Small intestine (tissue), 7 donors: ENCODE data around the gene GPR4. TPM values are rescaled to one million over a fixed set of nuclear protein-coding genes. Genes with fewer than 3 reads are reported as not detected.

Experiments used
- DNase-seq, 2 donors: peaks; one replicate each; pipeline versions ENCODE4 v3.0.0 to v3.0.0-alpha.2; 2013
- FAIRE-seq: peaks from 2 replicates; lab custom pipeline; 2012; peaks lifted over from hg19 to GRCh38; lab: Jason Lieb, UNC
- H3K27ac ChIP-seq, 3 donors: one replicate each; pipeline ENCODE4 v1.5.1; 2013; ENCODE audit warnings: low read length in 2 of 3, mild to moderate bottlenecking in 2 of 3, control low read depth in 1 of 3, inconsistent platforms in 1 of 3, low read depth in 1 of 3, moderate library complexity in 1 of 3
- H3K27me3 ChIP-seq, 3 donors: one replicate each; pipeline ENCODE4 v1.6.1; 2013; ENCODE audit warnings: low read length in 3 of 3, inconsistent platforms in 1 of 3; ENCODE audit not compliant: control insufficient read depth in 3 of 3, insufficient read depth in 3 of 3
- H3K36me3 ChIP-seq, 3 donors: one replicate each; pipeline ENCODE4 v1.6.1; 2013; ENCODE audit warnings: low read length in 3 of 3, inconsistent platforms in 1 of 3, low read depth in 1 of 3, mild to moderate bottlenecking in 1 of 3, moderate library complexity in 1 of 3; ENCODE audit not compliant: control insufficient read depth in 3 of 3, insufficient read depth in 2 of 3
- H3K4me1 ChIP-seq, 3 donors: one replicate each; pipeline ENCODE4 v1.6.1; 2013; ENCODE audit warnings: low read length in 2 of 3, inconsistent platforms in 1 of 3, low read depth in 1 of 3, mild to moderate bottlenecking in 1 of 3, moderate library complexity in 1 of 3; ENCODE audit not compliant: control insufficient read depth in 3 of 3, insufficient read depth in 2 of 3
- H3K4me3 ChIP-seq, 3 donors: one replicate each; pipeline ENCODE4 v1.5.1; 2013; ENCODE audit warnings: low read length in 3 of 3, control low read depth in 1 of 3, inconsistent platforms in 1 of 3, low read depth in 1 of 3, mild to moderate bottlenecking in 1 of 3, moderate library complexity in 1 of 3
- H3K9me3 ChIP-seq, 2 donors: one replicate each; pipeline ENCODE4 v1.6.1; 2013; ENCODE audit warnings: low read depth in 1 of 2, low read length in 1 of 2; ENCODE audit not compliant: control insufficient read depth in 2 of 2, insufficient read depth in 1 of 2
- WGBS, 3 donors: extraction: QIAGEN DNeasy Blood & Tissue Kit; methylation state at CpG; one replicate each; pipeline ENCODE4 v1.1.7; 2013; 5-methylcytosine and 5-hydroxymethylcytosine counted together
- polyA plus RNA-seq, 4 donors: library from polyadenylated mRNA; stranded (reverse) in 3 of 4; unstranded in 1 of 4; fragments of 200-250 nt in 3 of 4; fragments of 120-200 nt in 1 of 4; gene quantifications; one replicate each; pipeline versions ENCODE4 v1.2.1 to v1.2.3, GENCODE V29; 2013
- donor health status: healthy with polysubstance abuse.
- donor health status: control.
- donor health status: control.
- donor health status: Bipolar disorder and iron deficiency.
- donor health status: healthy.

The GPR4 gene
- polyA plus RNA-seq, 4 donors = 0.22 to 3.8 (median 0.51) TPM

DNA sequence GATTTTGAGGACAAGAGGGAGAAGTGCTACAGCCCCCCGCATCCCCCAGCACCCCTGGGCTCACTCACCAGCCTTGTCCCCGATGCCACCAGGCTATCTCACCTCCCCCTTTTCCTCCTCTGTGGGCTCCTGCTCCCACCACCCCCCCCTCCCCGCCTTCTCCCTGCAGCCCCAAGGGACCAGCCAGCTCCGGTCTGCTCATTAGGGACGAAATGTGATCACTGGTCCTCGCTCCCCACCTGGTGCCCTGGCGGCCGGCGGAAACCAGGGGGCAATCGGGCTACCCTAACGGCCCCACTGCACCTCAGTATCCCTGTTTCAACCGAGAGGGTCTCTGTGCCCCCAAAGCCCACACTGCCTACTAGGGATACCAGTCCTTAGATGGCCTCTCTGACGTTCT is 2.7 kb downstream of the GPR4 start:
- 11 to 12% (median 11%) methylated on average over 12 to 13 of the region's 13 CpGs for WGBS, 3 donors
- FAIRE-seq = no peak
- no peak overlapping the region for H3K4me3 ChIP-seq
- no peaks in the 10 kb centered on the region for H3K36me3 ChIP-seq
- H3K27ac ChIP-seq = peak overlapping the region in 1 of 3 donors; percentile 29
- H3K27me3 ChIP-seq = peaks cover 4 to 82% (median 35%) of the 10 kb centered on the region in 3 donors
- no peaks in the 10 kb centered on the region for H3K4me1 ChIP-seq
- H3K9me3 ChIP-seq = no peaks in the 10 kb centered on the region
- no peak for DNase-seq

DNA sequence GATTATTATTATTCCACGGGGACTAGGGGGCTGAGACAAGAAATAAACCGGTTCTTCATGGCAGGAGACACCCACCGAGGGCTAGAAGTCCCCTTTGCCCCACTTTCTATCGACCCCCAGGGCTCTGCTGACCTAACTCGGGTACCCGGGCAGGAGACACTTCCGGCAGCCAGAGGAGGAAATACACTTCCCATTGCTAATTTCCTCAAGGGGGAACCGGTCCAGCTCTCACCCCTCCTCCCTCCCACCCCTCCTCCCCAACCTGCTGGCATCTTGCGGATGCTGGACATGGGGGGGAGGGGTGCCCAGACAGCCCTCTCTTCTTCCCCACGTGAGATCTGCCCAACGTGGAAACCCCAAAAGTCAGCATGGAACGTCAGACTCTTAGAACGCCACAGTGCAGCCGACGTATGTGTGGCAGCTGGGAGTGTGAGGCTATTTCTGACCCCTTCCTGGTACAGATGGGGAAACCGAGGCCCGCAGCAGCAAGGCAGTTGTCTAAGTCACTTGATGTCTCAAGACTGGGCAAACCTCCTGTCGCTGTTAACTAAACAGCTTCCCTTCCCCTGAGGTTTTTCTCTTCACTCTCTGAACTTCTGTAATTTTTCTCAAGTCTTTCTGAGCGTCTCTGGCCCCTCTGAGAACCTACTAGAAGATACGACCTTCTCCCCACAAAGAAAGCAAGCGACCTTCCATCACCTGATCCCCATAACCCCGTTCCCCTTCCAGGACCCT is 3.6 kb downstream of the GPR4 start:
- no peaks in the 10 kb centered on the region for H3K9me3 ChIP-seq
- no peaks in the 10 kb centered on the region for H3K36me3 ChIP-seq
- H3K4me1 ChIP-seq = no peaks in the 10 kb centered on the region
- no peak overlapping the region for H3K4me3 ChIP-seq
- DNase-seq (no peak), FAIRE-seq (no peak)
- 3 to 5% (median 4%) methylated on average over 22 of the region's 22 CpGs for WGBS, 3 donors
- peaks cover 4 to 80% (median 34%) of the 10 kb centered on the region in 3 donors for H3K27me3 ChIP-seq
- H3K27ac ChIP-seq = peak overlapping the region in 1 of 3 donors; percentile 26

DNA sequence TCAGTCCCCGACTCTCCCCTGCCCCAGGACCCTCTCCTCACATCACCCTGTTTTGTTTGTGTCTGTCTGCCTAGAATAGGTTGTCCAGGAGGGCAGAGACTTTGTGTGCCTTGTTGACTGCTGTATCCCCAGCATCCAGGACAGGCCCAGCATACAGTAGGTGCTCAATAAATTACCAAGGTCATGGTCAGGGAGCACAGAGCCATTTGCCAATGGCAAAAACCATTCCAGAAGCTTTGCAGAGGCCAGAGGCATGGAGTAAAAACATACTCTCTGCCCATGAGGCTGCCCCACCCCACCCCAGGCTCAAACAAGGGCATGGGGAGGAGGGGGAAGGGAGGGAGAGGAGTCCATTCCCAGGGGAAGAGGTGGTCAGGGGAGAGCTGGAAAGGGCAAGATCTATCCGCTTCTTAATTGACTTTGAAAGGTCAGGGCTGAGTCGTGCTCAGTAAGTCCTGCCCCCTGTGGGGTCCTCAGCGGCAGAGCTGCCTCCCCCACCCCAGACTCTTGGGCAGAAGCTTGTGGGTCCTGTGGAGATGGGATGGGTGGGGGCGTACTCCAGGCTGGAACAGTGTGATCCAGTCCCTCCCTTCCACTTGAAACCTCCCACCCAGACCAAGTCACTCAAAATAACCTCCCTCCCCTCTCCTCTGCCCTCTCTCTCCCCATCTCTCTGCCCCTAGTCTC is 4.4 kb downstream of the GPR4 start:
- peak overlapping the region in 1 of 3 donors; percentile 45 for H3K27ac ChIP-seq
- H3K4me1 ChIP-seq = no peaks in the 10 kb centered on the region
- H3K27me3 ChIP-seq = peaks cover 4 to 75% (median 28%) of the 10 kb centered on the region in 3 donors
- H3K9me3 ChIP-seq = no peaks in the 10 kb centered on the region
- DNase-seq (no peak), FAIRE-seq (no peak)
- H3K4me3 ChIP-seq = no peak overlapping the region
- H3K36me3 ChIP-seq = no peaks in the 10 kb centered on the region
- WGBS, 3 donors = 15 to 23% (median 19%) methylated on average over 4 to 5 of the region's 5 CpGs

GRCh38 chr19:45595814-45596213 is 6.2 kb downstream of the GPR4 start:
- no peaks in the 10 kb centered on the region for H3K9me3 ChIP-seq
- no peaks in the 10 kb centered on the region for H3K36me3 ChIP-seq
- no peak overlapping the region for H3K27ac ChIP-seq
- WGBS, 3 donors = 57 to 64% (median 64%) methylated on average over 6 of the region's 6 CpGs
- no peaks in the 10 kb centered on the region for H3K4me1 ChIP-seq
- H3K4me3 ChIP-seq = no peak overlapping the region
- no peak for FAIRE-seq
- H3K27me3 ChIP-seq = peaks cover under 1 to 76% (median 17%) of the 10 kb centered on the region in 3 donors
- DNase-seq = no peak

GRCh38 chr19:45593520-45593919 is 8.5 kb downstream of the GPR4 start:
- Histone ChIP-seq H3K4me3 (no peak overlapping the region), H3K4me1 (no peaks in the 10 kb centered on the region), H3K9me3 (no peaks in the 10 kb centered on the region), H3K27me3 (peaks cover 0 to 66% (median 7%) of the 10 kb centered on the region in 3 donors), H3K27ac (no peak overlapping the region), H3K36me3 (no peaks in the 10 kb centered on the region)
- DNase-seq = no peak
- FAIRE-seq = no peak
- WGBS, 3 donors = 0 to 13% (median 5%) methylated on average over 1 of the region's 1 CpG

GRCh38 chr19:45592366-45592765 is 9.6 kb downstream of the GPR4 start:
- no peak for DNase-seq
- FAIRE-seq = no peak
- H3K4me1 ChIP-seq = no peaks in the 10 kb centered on the region
- 12 to 38% (median 28%) methylated on average over 4 of the region's 4 CpGs for WGBS, 3 donors
- H3K27ac ChIP-seq = no peak overlapping the region
- no peak overlapping the region for H3K4me3 ChIP-seq
- H3K9me3 ChIP-seq = no peaks in the 10 kb centered on the region
- H3K36me3 ChIP-seq = no peaks in the 10 kb centered on the region
- H3K27me3 ChIP-seq = peaks cover 0 to 54% (median 5%) of the 10 kb centered on the region in 3 donors

DNA sequence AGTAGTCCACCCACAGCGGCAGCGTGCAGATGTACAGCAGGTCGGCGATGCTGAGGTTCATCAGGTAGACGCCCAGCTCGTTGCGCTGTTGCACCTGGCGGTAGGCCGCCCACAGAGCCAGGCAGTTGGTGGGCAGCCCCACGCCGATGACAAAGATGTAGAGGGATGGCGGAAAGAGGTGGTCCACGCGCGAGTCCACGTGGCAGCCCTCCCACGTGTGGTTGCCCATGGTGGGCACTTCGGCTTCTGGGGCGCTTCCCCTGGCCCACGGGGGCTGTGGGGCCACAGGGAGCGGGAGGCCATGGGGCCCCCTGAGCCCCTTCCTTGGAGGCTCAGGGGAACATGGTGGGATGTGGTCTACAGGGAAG is 10.4 kb downstream of the GPR4 start:
- DNase-seq (no peak), FAIRE-seq (no peak)
- Histone ChIP-seq H3K27me3 (peaks cover 0 to 47% (median 0%) of the 10 kb centered on the region in 3 donors), H3K4me1 (no peaks in the 10 kb centered on the region), H3K9me3 (no peaks in the 10 kb centered on the region), H3K27ac (no peak overlapping the region), H3K4me3 (no peak overlapping the region), H3K36me3 (no peaks in the 10 kb centered on the region)
- 93 to 94% (median 94%) methylated on average over 21 of the region's 21 CpGs for WGBS, 3 donors

DNA sequence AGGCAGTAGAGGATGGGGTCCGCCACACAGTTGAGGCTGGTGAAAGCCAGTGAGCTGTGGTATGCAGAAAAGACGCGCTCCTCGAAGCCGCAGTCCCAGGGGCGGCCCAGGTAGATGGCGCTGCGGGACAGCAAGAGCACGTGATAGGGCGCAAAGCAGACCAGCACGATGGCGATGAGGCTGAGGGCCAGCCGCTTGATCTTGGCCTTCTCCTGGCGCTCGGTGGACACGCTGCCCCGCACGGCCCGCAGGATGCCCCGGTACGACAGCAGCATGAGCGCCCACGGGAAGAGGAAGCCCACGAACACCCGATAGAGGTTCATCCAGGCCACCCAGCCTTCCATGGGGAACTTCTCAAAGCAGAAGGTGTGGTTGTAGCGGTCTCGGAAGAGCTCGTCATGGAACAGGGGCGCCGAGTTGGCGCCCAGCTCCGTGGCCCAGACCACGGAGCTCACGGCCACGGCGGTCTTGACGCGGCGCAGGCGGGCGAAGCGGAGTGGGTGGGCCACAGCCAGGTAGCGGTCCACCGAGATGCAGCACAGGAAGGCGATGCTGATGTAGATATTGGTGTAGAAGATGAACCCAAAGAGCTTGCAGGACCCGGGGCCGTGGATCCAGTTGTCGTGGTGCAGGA is 10.9 kb downstream of the GPR4 start:
- H3K27me3 ChIP-seq = peaks cover 0 to 43% (median 0%) of the 10 kb centered on the region in 3 donors

More for the DNA sequence above, 10.9 kb downstream of the GPR4 start:
- 52 to 54% (median 53%) methylated on average over 45 to 48 of the region's 48 CpGs for WGBS, 3 donors
- Histone ChIP-seq H3K4me3 (no peak overlapping the region), H3K36me3 (no peaks in the 10 kb centered on the region), H3K27ac (no peak overlapping the region), H3K9me3 (no peaks in the 10 kb centered on the region), H3K4me1 (no peaks in the 10 kb centered on the region)
- FAIRE-seq (no peak), DNase-seq (peak; percentile 61 to 69)
